Fibroblast of the conjunctiva (primary cell): ENCODE results near the gene VWA5B1.

Source experiments
- DNase-seq: peaks from one replicate; pipeline ENCODE4 v3.0.0-alpha.2; 2010; ENCODE audit warnings: low read depth

VWA5B1 gene

DNA sequence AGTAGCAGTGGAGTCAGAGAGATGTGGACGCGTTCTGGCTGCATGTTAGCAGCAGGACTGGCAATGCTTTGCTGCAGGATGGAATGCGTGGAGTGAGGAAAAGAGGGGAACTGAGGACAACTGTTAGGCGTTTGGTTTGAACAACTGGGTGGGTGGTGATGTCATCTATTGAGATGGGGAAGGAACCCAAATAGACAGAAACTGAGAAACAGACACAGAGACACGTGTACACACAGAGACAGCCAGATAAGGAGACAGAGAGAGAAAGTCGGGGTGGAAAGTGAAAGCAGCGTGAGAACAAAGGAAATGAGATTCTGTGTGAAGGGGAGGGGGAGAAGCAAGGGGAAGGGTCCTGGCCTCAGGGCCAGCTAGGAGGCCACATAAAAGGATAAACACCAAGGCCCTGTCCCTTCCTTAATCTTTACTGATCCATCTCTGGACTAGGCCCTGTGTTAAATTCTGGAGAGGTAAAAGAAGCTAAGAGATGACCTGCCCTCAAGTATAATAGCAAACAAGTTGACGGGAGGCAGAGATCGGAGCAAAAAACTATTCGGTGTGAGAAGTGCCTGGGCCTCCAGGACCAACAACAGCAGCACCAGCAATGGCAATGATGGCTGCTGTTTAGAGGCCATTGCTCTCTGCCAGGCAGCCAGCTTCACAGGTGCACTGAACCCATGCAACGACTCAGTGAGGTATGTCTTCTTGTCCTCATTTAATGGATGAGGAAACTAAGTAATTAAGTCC, 31.6 kb downstream of the VWA5B1 start:
- DNase-seq, result no peak

DNA sequence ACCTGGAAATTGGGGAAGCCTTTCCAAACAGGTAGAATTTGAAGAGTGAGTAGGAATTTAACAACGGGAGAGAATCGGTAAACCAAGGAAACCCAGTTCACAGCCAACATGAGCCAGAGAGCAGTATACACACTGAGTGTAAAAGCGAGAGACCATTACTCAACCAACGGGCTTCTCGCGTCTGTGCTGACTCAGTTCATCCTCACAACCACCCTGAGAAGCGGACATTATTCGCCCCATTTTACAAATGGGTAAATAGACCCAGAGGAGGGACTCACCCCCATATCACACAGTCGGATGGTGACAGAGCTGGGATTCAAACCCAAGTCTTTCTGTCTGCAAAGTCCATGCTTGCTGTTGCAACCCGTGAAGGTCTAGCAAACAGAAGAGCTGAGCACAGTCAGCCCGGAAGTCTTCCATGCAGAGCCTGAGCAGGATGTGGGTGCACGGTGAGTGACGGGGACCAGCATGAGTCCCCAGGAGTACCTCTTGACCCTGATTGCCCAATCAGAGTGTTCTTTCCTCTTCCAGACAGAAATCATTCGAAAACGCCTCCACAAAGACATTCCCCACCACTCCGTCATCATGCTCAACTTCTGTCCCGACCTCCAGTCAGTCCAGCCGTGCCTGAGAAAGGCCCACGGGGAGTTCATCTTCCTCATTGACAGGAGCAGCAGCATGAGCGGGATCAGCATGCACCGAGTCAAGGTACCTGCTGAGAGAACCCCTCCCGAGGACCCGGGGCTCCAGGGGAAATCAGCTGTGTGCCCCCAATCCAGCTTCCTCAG, 32.3 kb downstream of the VWA5B1 start:
- no peak for DNase-seq

DNA sequence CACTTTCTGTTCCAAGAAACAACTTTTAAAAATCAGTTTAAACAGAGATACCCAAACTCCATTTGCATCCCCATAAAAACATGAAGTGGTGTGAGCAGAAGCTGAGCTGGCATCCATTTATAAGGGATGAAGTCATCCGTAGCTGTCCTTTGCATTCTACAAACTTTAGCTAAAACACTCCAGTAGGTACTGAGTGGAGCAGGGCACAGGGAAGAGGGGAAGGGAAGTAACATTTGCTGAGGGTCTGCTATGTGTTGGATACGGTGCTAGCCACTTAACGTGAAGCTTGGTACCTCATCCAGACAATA, 32.9 kb downstream of the VWA5B1 start:
- DNase-seq, result no peak

DNA sequence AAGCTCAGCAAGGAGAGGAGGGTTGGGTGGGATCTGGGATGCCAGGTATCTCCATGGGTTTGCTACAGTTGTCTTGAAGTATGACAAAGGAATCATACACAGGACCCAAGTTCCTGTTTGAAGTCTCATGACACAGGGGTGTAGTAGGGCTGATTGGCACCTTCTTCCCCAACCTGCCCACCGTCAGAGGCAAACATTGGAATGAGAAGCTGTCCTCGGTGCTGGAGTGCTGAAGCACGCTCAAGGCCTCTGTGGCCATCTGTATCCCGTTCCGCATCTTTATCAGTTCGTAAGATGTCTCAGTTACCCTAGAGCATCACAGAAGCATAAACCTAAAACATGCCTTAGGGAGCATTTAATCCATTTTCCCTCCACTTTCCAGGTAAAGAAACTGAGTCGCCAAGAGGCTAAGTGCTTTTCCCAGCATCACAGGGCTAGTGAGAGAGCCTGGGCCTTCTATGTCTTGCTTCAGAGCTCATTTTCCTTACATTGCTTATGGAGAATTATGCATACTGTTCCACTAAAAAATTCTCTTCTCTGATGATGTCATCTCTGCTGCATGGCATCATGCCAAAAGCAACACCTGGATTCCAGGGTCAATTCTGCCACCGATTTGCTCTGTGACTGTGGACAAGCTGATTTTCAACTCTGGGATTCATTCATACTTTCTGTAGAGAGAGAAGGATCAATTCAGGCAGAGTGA, 34.2 kb downstream of the VWA5B1 start:
- DNase-seq, result no peak

DNA sequence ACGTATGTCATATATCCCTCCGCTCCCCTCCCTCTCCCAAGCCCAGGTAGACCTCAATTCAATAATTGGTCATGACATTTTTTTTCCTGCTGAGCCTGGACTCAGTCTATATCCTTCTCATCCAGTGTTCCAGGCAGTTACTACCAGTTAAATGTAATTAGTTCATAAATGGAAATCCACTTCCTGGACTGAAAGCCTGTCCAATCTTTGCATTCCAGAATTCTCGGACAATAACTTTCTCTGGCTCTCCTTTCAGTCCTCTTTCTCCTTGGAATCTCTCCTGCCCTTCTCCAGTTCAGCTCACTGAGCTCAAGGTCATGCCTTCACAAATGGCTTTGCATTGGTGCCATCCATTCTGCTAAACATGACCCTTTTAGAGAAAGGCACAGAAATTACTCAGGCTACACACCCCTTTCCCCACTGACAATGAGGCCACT, 34.8 kb downstream of the VWA5B1 start:
- no peak for DNase-seq

DNA sequence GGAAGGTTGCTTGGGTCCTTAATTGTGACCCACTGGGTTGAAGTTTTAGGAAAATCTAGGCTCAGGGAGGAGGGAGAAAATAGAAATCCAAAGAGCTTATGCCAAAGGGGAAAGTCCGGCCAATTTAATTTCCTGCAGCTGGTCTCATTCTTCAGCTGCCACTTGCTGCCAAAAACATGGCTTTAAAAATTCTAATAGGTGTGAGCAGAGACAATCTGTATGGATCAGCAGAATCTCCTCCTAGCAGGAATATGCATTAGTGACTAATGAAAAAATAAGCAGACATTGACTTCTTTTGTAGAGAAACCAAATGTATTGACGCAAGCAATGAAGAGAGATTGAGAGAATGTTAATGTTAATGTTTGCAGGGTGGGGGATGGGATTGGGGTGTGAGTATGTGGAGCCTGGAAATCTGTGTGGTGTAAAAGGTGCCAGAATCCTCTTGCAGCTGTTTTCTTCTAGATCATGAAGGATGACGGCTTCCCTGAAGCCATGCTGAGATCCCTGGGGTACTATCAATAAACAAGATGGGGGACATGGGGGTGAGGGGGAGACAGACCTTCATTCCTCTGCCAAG, 35.3 kb downstream of the VWA5B1 start:
- DNase-seq, result no peak

DNA sequence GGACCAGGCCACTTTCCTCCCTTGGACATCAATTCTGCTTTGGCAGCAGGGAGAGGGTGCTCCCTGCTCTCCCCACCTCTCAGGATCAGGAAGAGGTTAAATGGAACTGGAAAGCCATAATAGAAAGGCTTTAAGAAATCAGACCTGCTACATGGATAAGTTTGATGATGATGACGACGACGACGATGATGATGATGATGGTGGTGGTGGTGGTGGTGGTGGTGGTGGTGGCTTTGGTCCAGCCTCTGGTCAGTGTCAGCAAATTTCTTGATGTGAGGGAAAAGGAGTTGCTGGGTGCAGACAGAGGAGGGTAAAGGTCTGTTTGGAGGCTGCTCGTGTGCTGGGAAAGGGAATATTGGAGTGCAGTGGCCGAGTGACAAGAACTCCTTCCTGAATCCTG, 36.8 kb downstream of the VWA5B1 start:
- no peak for DNase-seq

DNA sequence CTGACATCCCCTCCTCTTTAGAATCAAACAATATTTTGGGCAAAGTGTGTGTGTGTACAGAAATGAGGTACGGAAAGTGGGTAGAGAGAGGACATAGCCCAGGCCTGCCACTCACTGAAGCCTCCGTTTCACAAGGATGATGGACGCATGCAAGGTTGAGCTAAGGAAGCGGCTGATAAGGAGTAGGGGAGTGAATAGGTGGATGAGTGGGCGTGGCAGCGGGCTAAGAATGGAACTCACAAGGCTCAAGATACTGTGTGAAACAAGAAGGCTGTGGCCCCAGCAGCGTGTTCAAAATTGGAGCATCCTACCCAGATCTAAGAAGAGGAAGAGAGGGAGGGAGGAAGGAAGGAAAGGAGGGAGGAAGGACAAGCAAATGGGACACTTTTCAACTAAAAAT, 37.5 kb downstream of the VWA5B1 start:
- DNase-seq, result no peak

DNA sequence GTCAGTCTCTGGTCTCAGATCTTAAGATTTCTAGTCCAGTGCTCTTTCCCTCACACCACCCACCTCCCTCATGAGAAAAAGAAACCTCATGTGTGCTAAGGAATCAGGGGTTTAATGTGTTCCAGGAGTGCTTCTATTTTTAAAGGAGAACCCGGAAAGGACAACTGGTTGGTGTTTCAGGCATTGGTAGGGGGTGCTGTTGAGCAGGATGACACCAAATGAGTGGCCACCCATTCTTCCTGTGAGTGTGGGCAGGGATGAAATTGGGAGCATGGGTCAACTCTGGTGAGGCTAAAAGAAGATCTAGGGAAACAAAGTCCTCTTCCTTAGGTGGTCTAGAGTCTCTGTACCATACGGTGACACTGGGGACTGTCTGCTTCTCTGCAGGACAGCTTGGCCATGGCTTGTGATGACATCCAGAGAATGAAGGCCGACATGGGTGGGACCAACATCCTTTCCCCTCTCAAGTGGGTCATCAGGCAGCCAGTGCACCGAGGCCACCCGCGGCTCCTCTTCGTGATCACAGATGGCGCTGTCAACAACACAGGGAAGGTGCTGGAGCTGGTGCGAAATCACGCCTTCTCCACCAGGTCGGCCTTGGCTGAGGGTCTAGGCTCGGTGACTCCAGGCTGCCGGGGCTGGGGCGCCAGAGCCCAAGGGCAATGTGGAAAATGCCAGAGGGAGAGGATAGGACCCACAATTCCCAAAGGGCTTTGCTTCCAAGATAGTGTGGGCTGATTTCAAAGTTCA, 39.3 kb downstream of the VWA5B1 start:
- DNase-seq, result no peak

DNA sequence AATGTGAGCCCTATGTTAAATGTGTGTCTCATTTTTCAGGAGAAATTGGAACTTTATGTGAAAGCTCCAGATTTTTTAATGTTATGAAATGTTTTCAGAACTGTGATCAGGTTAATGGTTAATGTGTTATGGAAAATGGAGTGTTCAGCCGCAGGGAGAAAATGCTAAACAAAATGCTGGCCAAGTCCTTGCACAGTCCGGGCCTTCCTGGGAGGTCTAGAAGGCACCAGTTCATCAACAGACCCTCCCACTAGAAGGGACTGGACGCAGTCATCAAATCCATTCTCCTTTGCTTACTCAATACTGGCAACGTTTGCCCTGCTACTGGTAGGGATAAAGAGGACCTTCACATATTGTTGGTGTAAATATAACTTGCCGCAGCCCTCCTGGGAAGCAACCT, 43.4 kb downstream of the VWA5B1 start:
- DNase-seq, result no peak

DNA sequence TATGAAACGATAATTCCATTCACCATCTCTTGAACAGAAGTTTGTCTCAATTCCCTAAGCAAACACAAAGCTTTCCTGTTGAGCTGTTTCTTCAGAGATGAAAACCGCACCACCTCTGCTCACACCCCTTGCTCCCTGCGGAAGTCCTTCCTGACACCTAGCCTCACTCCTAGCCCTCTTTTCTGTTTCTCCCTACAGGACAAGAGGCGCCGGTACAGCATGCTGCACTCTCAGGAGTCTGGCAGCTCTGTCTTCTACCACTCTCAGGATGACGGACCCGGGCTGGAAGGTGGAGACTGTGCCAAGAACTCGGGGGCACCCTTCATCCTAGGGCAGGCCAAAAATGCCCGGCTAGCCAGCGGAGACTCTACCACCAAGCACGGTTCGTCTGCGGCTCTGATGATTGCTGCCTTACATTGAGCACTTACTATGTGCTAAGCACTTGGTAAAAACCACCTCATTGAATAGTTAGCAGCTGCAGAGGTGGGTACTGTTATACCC, 45.5 kb downstream of the VWA5B1 start:
- DNase-seq, result no peak

DNA sequence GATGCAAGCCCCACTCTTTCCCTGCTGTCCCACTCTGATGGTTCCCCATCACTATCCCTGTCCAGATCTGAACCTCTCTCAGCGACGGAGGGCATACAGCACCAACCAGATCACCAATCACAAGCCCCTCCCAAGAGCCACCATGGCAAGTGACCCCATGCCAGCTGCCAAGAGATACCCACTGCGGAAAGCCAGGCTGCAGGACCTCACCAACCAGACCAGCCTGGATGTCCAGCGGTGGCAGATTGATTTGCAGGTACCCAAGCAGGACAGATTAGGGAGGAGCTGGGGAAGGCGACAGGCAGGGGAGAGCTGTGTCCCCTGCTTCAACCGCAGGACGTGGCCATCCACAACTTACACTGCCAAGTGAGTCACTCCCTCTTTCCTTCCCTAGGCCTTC, 46.9 kb downstream of the VWA5B1 start:
- no peak for DNase-seq

DNA sequence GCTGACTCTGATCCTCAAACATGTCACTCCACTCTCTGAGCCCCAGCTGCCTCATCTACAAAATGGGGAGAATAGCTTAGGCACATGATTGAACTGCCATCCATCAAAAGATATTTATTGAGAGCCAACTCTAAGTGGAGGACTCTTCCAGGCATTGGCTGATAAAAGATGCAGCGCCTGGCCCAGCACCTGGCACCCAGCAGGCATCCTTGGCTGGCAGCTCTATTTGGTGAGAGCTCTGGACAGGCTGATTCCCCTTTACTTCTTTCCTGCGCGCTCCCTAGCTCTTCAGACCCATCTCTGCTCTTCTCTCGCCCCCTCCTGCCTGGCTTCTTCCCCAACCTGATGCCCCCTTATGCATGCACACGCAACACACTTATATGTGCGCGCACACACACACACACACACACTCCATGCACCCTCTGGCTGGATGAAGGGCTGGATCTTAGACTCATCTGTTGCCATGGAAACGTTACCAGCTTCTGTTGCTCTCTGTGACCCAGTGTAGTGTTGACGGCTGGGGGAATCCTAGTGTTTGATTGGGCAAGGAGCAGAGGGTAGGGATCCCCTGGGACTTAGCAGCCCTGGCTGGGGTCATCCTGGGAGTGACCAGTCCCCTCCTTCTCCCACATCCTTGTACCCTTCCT, 49.3 kb downstream of the VWA5B1 start:
- DNase-seq, result no peak

DNA sequence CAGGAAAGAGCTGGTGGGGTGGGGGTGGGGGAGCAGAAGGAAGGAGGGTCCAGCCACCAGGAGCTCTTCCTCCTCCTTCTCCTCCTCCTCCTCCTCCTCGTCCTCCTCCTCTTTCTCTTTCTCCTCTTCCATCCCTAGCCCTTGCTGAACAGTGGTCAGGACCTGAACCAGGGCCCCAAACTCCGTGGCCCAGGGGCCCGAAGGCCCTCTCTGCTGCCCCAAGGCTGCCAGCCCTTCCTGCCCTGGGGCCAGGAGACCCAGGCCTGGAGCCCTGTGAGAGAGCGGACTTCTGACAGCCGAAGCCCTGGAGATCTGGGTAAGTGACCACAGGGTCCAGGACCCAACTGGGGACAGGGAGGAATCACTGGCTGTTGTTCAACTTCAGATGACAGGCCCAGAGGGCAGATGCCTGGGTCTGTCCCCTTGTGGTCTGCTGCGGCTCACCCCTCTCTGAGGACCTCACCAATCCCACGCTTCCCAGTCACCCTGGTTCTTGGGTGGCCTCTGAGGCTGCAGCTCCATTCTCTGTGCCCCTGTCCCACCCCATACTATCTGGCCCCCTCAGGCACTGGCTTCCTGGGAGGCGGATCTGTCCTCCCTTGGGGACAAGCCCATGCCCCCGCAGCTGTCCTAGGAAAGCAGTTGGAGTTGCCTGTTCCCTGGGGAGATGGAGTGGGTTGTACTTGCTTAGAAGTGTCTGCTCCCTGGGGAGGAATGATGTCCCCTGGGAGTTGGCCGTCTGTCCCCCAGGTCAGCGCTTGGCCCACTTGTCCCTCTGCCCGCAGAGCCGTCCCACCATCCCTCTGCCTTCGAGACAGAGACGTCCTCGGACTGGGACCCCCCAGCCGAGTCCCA, 51.8 kb downstream of the VWA5B1 start:
- DNase-seq, result no peak

DNA sequence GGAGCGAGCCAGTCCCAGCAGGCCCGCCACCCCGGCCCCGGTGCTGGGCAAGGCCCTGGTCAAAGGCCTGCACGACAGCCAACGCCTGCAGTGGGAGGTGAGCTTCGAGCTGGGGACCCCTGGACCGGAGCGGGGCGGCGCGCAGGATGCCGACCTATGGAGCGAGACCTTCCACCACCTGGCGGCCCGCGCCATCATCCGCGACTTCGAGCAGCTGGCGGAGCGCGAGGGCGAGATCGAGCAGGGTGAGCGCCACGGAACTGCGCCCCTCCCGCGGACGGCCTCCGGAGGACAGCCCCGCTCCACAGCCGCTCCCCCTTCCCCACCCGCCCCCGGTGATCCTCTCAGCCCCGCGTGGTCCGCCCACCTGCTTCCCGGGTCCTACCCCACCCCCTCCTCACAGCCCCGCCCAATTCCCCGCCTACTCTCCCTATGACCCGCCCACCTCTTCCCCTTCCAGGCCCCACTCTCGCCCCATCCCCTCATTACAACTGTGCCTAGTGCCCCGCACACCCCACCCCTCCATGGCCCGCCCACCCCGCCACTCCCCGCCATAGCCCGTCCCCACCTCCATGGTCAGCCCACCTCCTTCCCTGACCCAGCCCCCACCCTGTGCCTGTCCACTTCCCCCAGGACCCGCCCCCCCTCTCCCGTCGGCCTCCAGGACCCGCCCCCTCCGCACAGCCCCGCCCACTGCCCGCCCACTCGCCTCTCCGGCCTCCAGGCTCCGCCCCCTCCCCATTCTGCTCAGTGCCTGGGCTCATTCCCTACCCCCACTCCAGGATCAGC, 52.7 kb downstream of the VWA5B1 start:
- DNase-seq, result no peak

DNA sequence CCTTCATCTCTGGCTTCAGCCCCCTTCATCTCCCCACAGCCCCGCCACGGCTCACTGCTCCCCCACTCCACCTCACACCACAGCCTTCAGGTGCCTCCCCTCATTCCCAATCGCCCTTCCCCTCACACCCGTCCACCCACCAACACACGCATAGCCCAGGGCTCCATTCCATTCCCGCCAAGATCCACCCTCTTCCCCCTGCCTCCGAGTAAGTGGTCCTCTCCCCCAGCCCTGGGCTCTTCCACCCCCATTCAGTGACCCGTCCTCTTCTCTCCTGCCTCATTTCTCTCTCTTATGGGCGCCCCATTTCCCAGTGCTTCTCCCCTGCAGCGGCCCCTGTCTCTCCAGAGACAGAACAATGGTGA, 53.2 kb downstream of the VWA5B1 start:
- DNase-seq, result no peak

DNA sequence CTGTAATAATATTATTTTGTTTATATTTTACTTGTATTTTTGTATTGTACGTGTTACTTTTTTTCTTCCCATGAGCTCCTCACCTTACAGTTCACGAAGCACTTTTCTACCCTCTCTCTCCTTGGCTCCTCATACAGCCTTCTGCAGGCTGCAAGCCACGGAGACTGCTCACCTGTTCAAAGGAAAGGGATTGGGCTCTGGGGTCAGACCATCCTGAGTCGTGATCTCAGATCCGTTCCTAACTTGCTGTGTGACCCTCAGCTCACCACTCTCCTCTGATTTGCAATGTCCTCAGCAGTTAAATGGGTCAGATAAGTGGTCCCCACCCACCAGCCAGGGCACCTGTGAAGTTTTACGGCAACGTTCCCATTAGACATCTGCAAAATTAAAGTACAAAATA, 54.1 kb downstream of the VWA5B1 start:
- no peak for DNase-seq

DNA sequence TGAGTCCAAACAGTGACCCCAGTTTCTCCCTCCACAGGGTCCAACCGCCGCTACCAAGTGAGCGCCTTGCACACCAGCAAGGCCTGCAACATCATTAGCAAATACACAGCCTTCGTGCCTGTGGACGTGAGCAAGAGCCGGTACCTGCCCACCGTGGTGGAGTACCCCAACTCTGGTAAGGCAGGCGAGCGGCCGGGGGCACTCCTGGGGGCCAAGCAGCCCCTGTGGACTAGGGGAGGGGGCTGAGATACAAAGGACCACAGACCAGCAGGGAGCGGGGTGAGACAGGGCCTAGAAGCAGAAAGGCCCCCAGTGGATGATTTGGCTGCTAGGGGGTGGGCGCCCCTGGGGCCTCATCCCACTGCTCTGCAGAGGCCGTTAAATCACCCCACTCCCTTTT, 54.7 kb downstream of the VWA5B1 start:
- no peak for DNase-seq

DNA sequence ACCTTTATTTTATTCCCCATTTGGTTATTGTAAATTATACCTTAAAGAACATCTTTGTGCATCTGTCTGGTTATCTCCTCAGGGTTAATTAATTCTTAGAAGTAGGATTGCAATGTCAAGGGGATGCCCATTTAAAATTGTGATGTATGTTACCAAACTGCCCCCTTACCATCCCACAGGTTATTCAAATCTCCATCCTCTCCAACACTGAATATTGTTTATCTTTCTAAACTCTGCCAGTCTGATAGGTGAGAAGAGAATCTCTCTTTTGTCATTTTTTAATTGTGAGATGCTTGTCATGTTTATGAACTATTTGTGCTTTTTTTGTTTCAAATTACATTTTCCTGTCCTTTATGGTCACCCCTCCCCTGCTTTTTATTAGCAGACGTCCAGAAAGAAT, 55.8 kb downstream of the VWA5B1 start:
- no peak for DNase-seq

DNA sequence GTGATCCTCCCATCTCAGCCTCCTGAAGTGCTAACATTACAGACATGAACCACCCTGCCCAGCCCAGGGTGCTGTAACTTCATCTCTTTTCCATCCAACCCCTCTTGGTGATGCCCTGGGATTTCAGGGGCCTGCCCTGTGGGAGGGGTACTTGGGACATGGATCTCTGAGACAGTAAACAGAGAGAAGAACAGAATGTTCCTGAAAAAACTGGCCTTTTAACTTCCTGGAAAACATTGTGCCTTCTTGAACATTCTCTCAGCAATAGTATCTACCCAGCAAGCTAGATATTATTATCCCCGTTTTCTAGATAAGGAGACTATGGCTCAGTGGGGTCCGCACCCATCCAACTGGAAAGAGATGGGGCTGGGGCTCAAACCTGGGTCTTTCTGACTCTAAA, 57.0 kb downstream of the VWA5B1 start:
- DNase-seq, result no peak
